ENCODE measurements around the gene PKP3.

PKP3 gene

GRCh38 chr11:372809-373715 is 20.9 kb upstream of the PKP3 start:
- no peak for TF ChIP-seq CTCF (IDR thresholded peaks at IDR 0.05; ENCODE audit: poor library complexity, severe bottlenecking)
- H3K27ac ChIP-seq (ENCODE audit: poor library complexity, severe bottlenecking), result no peak overlapping the region
- peaks cover 18% of the 10 kb centered on the region for H3K36me3 ChIP-seq (ENCODE audit: low read depth)

GRCh38 chr11:373716-374551 is 20.1 kb upstream of the PKP3 start:
- Histone ChIP-seq H3K9me3 (ENCODE audit: severe bottlenecking) (no peaks in the 10 kb centered on the region), H3K27me3 (ENCODE audit: insufficient read depth, poor library complexity, severe bottlenecking) (no peaks in the 10 kb centered on the region), H3K36me3 (ENCODE audit: low read depth) (peaks cover 18% of the 10 kb centered on the region), H3K4me3 (ENCODE audit: severe bottlenecking) (no peak overlapping the region), H3K27ac (ENCODE audit: poor library complexity, severe bottlenecking) (no peak overlapping the region), H3K4me1 (ENCODE audit: insufficient read depth, poor library complexity, severe bottlenecking) (no peaks in the 10 kb centered on the region)
- no peak for TF ChIP-seq CTCF (IDR thresholded peaks at IDR 0.05; ENCODE audit: poor library complexity, severe bottlenecking)
- ATAC-seq (ENCODE audit: low read depth) (no peak), DNase-seq (ENCODE audit: low spot score) (no peak)

More at GRCh38 chr11:372809-373715, 20.9 kb upstream of the PKP3 start:
- Histone ChIP-seq H3K4me1 (ENCODE audit: insufficient read depth, poor library complexity, severe bottlenecking) (no peaks in the 10 kb centered on the region), H3K27me3 (ENCODE audit: insufficient read depth, poor library complexity, severe bottlenecking) (no peaks in the 10 kb centered on the region), H3K4me3 (ENCODE audit: severe bottlenecking) (no peak overlapping the region), H3K9me3 (ENCODE audit: severe bottlenecking) (no peaks in the 10 kb centered on the region)
- no peak for DNase-seq (ENCODE audit: low spot score)
- ATAC-seq (ENCODE audit: low read depth), result no peak

- Histone ChIP-seq H3K36me3 (ENCODE audit: low read depth) (peaks cover 23% of the 10 kb centered on the region), H3K27me3 (ENCODE audit: insufficient read depth, poor library complexity, severe bottlenecking) (no peaks in the 10 kb centered on the region), H3K4me1 (ENCODE audit: insufficient read depth, poor library complexity, severe bottlenecking) (no peaks in the 10 kb centered on the region), H3K9me3 (ENCODE audit: severe bottlenecking) (no peaks in the 10 kb centered on the region), H3K4me3 (ENCODE audit: severe bottlenecking) (no peak overlapping the region), H3K27ac (ENCODE audit: poor library complexity, severe bottlenecking) (no peak overlapping the region)
- TF ChIP-seq CTCF (IDR thresholded peaks at IDR 0.05; ENCODE audit: poor library complexity, severe bottlenecking), result no peak
- no peak for DNase-seq (ENCODE audit: low spot score)
- ATAC-seq (ENCODE audit: low read depth), result no peak
Measured at GRCh38 chr11:375065-376025, 18.7 kb upstream of the PKP3 start.

- no peak for DNase-seq (ENCODE audit: low spot score)
- H3K4me1 ChIP-seq (ENCODE audit: insufficient read depth, poor library complexity, severe bottlenecking), result no peaks in the 10 kb centered on the region
- no peaks in the 10 kb centered on the region for H3K27me3 ChIP-seq (ENCODE audit: insufficient read depth, poor library complexity, severe bottlenecking)
- no peak for ATAC-seq (ENCODE audit: low read depth)
- no peak for TF ChIP-seq CTCF (IDR thresholded peaks at IDR 0.05; ENCODE audit: poor library complexity, severe bottlenecking)
- H3K27ac ChIP-seq (ENCODE audit: poor library complexity, severe bottlenecking), result no peak overlapping the region
- H3K9me3 ChIP-seq (ENCODE audit: severe bottlenecking), result no peaks in the 10 kb centered on the region
- H3K36me3 ChIP-seq (ENCODE audit: low read depth), result peaks cover 20% of the 10 kb centered on the region
- H3K4me3 ChIP-seq (ENCODE audit: severe bottlenecking), result no peak overlapping the region
Measured at GRCh38 chr11:376531-377173, 17.4 kb upstream of the PKP3 start.

Data from RWPE2 (cell line).